ENCODE measurements around the gene RERE. TPM values are rescaled to one million over a fixed set of nuclear protein-coding genes. Genes with fewer than 3 reads are reported as not detected.
A peak's percentile ranks its signal among the peaks of the same experiment; 100 is the strongest.

The RERE gene
- 107 TPM for polyA plus RNA-seq (2013, experiment 1 of 4)
- polyA plus RNA-seq (2013, experiment 2 of 4): 97.5 TPM
- polyA plus RNA-seq (2013, experiment 3 of 4): 72.7 TPM
- 84.5 TPM for polyA plus RNA-seq (2013, experiment 4 of 4)

- no peaks in the 10 kb centered on the region for H3K27me3 ChIP-seq (ENCODE audit: control insufficient read depth, insufficient read depth, low read length, poor library complexity, severe bottlenecking)
- no peaks in the 10 kb centered on the region for H3K36me3 ChIP-seq (ENCODE audit: control insufficient read depth, insufficient read depth, low read length)
- WGBS, 2 experiments: 1% methylated on average over 76 to 78 of the region's 82 CpGs
- peak within 1 kb of the TSS; percentile 90 for H3K4me3 ChIP-seq (ENCODE audit: insufficient read depth, low read depth, low read length)
- H3K9me3 ChIP-seq (ENCODE audit: control insufficient read depth, low read length): no peaks in the 10 kb centered on the region
- H3K4me1 ChIP-seq (ENCODE audit: control insufficient read depth, insufficient read depth, low read length): peaks cover 3% of the 10 kb centered on the region
- H3K27ac ChIP-seq (ENCODE audit: insufficient read depth, low read depth, low read length, poor library complexity, severe bottlenecking): peak within 1 kb of the TSS; percentile 89
These were observed at the start of gene RERE for GRCh38 chr1:8817412-8818324. Gene RERE (minus strand): TSS chr1:8817640.

- H3K36me3 ChIP-seq (ENCODE audit: control insufficient read depth, insufficient read depth, low read length): peaks cover 93% of the 10 kb centered on the region
- H3K4me3 ChIP-seq (ENCODE audit: insufficient read depth, low read depth, low read length): no peak overlapping the region
- 87 to 88% methylated on average over 11 of the region's 11 CpGs for WGBS, 2 experiments
- H3K27me3 ChIP-seq (ENCODE audit: control insufficient read depth, insufficient read depth, low read length, poor library complexity, severe bottlenecking): no peaks in the 10 kb centered on the region
- H3K9me3 ChIP-seq (ENCODE audit: control insufficient read depth, low read length): no peaks in the 10 kb centered on the region
- H3K4me1 ChIP-seq (ENCODE audit: control insufficient read depth, insufficient read depth, low read length): peaks cover 5% of the 10 kb centered on the region
- no peak overlapping the region for H3K27ac ChIP-seq (ENCODE audit: insufficient read depth, low read depth, low read length, poor library complexity, severe bottlenecking)
These were observed 49.5 kb upstream of the RERE start for GRCh38 chr1:8866792-8867415.

- H3K27me3 ChIP-seq (ENCODE audit: control insufficient read depth, insufficient read depth, low read length, poor library complexity, severe bottlenecking): no peaks in the 10 kb centered on the region
- peaks cover 93% of the 10 kb centered on the region for H3K36me3 ChIP-seq (ENCODE audit: control insufficient read depth, insufficient read depth, low read length)
- no peaks in the 10 kb centered on the region for H3K4me1 ChIP-seq (ENCODE audit: control insufficient read depth, insufficient read depth, low read length)
- 94 to 95% methylated on average over 10 of the region's 10 CpGs for WGBS, 2 experiments
- H3K4me3 ChIP-seq (ENCODE audit: insufficient read depth, low read depth, low read length): no peak overlapping the region
- H3K27ac ChIP-seq (ENCODE audit: insufficient read depth, low read depth, low read length, poor library complexity, severe bottlenecking): no peak overlapping the region
- H3K9me3 ChIP-seq (ENCODE audit: control insufficient read depth, low read length): no peaks in the 10 kb centered on the region
These were observed 48.8 kb upstream of the RERE start for GRCh38 chr1:8866173-8866791.

- Histone ChIP-seq H3K4me3 (ENCODE audit: insufficient read depth, low read depth, low read length) (no peak overlapping the region), H3K27ac (ENCODE audit: insufficient read depth, low read depth, low read length, poor library complexity, severe bottlenecking) (no peak overlapping the region), H3K36me3 (ENCODE audit: control insufficient read depth, insufficient read depth, low read length) (peaks cover 89% of the 10 kb centered on the region), H3K9me3 (ENCODE audit: control insufficient read depth, low read length) (no peaks in the 10 kb centered on the region), H3K27me3 (ENCODE audit: control insufficient read depth, insufficient read depth, low read length, poor library complexity, severe bottlenecking) (no peaks in the 10 kb centered on the region), H3K4me1 (ENCODE audit: control insufficient read depth, insufficient read depth, low read length) (no peaks in the 10 kb centered on the region)
- 93 to 94% methylated on average over 6 of the region's 6 CpGs for WGBS, 2 experiments
These were observed 47.4 kb upstream of the RERE start for GRCh38 chr1:8864713-8865344.

GRCh38 chr1:8863794-8864233 is 46.4 kb upstream of the RERE start:
- WGBS, 2 experiments: 84 to 86% methylated on average over 13 of the region's 13 CpGs
- peaks cover 86% of the 10 kb centered on the region for H3K36me3 ChIP-seq (ENCODE audit: control insufficient read depth, insufficient read depth, low read length)
- H3K4me3 ChIP-seq (ENCODE audit: insufficient read depth, low read depth, low read length): no peak overlapping the region
- no peaks in the 10 kb centered on the region for H3K27me3 ChIP-seq (ENCODE audit: control insufficient read depth, insufficient read depth, low read length, poor library complexity, severe bottlenecking)
- H3K9me3 ChIP-seq (ENCODE audit: control insufficient read depth, low read length): no peaks in the 10 kb centered on the region
- H3K4me1 ChIP-seq (ENCODE audit: control insufficient read depth, insufficient read depth, low read length): no peaks in the 10 kb centered on the region
- peak overlapping the region; percentile 44 for H3K27ac ChIP-seq (ENCODE audit: insufficient read depth, low read depth, low read length, poor library complexity, severe bottlenecking)

GRCh38 chr1:8863138-8863537 is 45.7 kb upstream of the RERE start:
- peaks cover 89% of the 10 kb centered on the region for H3K36me3 ChIP-seq (ENCODE audit: control insufficient read depth, insufficient read depth, low read length)
- WGBS, 2 experiments: 94 to 95% methylated on average over 7 of the region's 7 CpGs
- no peaks in the 10 kb centered on the region for H3K9me3 ChIP-seq (ENCODE audit: control insufficient read depth, low read length)
- H3K4me1 ChIP-seq (ENCODE audit: control insufficient read depth, insufficient read depth, low read length): no peaks in the 10 kb centered on the region
- no peak overlapping the region for H3K27ac ChIP-seq (ENCODE audit: insufficient read depth, low read depth, low read length, poor library complexity, severe bottlenecking)
- H3K27me3 ChIP-seq (ENCODE audit: control insufficient read depth, insufficient read depth, low read length, poor library complexity, severe bottlenecking): no peaks in the 10 kb centered on the region
- no peak overlapping the region for H3K4me3 ChIP-seq (ENCODE audit: insufficient read depth, low read depth, low read length)

- Histone ChIP-seq H3K36me3 (ENCODE audit: control insufficient read depth, insufficient read depth, low read length) (peaks cover 83% of the 10 kb centered on the region), H3K27ac (ENCODE audit: insufficient read depth, low read depth, low read length, poor library complexity, severe bottlenecking) (peak overlapping the region; percentile 16), H3K4me3 (ENCODE audit: insufficient read depth, low read depth, low read length) (no peak overlapping the region), H3K4me1 (ENCODE audit: control insufficient read depth, insufficient read depth, low read length) (no peaks in the 10 kb centered on the region), H3K27me3 (ENCODE audit: control insufficient read depth, insufficient read depth, low read length, poor library complexity, severe bottlenecking) (no peaks in the 10 kb centered on the region), H3K9me3 (ENCODE audit: control insufficient read depth, low read length) (no peaks in the 10 kb centered on the region)
- WGBS, 2 experiments: 93% methylated on average over 4 of the region's 4 CpGs
These were observed 45.1 kb upstream of the RERE start for GRCh38 chr1:8862528-8862927.

- Histone ChIP-seq H3K4me3 (ENCODE audit: insufficient read depth, low read depth, low read length) (no peak overlapping the region), H3K27ac (ENCODE audit: insufficient read depth, low read depth, low read length, poor library complexity, severe bottlenecking) (no peak overlapping the region), H3K36me3 (ENCODE audit: control insufficient read depth, insufficient read depth, low read length) (peaks cover 68% of the 10 kb centered on the region), H3K4me1 (ENCODE audit: control insufficient read depth, insufficient read depth, low read length) (no peaks in the 10 kb centered on the region), H3K27me3 (ENCODE audit: control insufficient read depth, insufficient read depth, low read length, poor library complexity, severe bottlenecking) (no peaks in the 10 kb centered on the region), H3K9me3 (ENCODE audit: control insufficient read depth, low read length) (no peaks in the 10 kb centered on the region)
- 96% methylated on average over 21 of the region's 21 CpGs for WGBS, 2 experiments
These were observed 43.5 kb upstream of the RERE start for GRCh38 chr1:8860738-8861516.

GRCh38 chr1:8858888-8859706 is 41.7 kb upstream of the RERE start:
- Histone ChIP-seq H3K9me3 (ENCODE audit: control insufficient read depth, low read length) (no peaks in the 10 kb centered on the region), H3K4me3 (ENCODE audit: insufficient read depth, low read depth, low read length) (no peak overlapping the region), H3K36me3 (ENCODE audit: control insufficient read depth, insufficient read depth, low read length) (peaks cover 50% of the 10 kb centered on the region), H3K27me3 (ENCODE audit: control insufficient read depth, insufficient read depth, low read length, poor library complexity, severe bottlenecking) (no peaks in the 10 kb centered on the region), H3K4me1 (ENCODE audit: control insufficient read depth, insufficient read depth, low read length) (no peaks in the 10 kb centered on the region), H3K27ac (ENCODE audit: insufficient read depth, low read depth, low read length, poor library complexity, severe bottlenecking) (no peak overlapping the region)
- 92 to 93% methylated on average over 12 of the region's 12 CpGs for WGBS, 2 experiments
